Prostate gland (tissue), 2 donors: ENCODE data around the gene HTR3E. TPM values are rescaled to one million over a fixed set of nuclear protein-coding genes. Genes with fewer than 3 reads are reported as not detected.

Experiments used
- DNase-seq: peaks from one replicate; pipeline ENCODE4 v3.0.0-alpha.2; 2019; ENCODE audit warnings: low spot score
- H3K27ac ChIP-seq, 2 donors: fragments of 200-600 bp; sonication (generic); 2 replicates each; pipeline ENCODE4 v1.5.1; 2017 to 2019
- H3K27me3 ChIP-seq: fragments of 200-600 bp; sonication (generic); replicated peaks from 2 replicates; pipeline ENCODE4 v1.5.1; 2019; ENCODE audit not compliant: insufficient read depth
- H3K36me3 ChIP-seq, 2 donors: fragments of 200-600 bp; sonication (generic); 1 replicate in 1 of 2; 2 replicates in 1 of 2; pipeline versions ENCODE4 v1.5.1 to v1.8.1; 2017 to 2019
- H3K4me1 ChIP-seq: fragments of 200-600 bp; sonication (generic); replicated peaks from 2 replicates; pipeline ENCODE4 v1.5.1; 2019
- H3K4me3 ChIP-seq, 2 donors: fragments of 200-600 bp; sonication (generic); 2 replicates each; pipeline ENCODE4 v1.5.1; 2017 to 2019
- H3K9me3 ChIP-seq: fragments of 200-600 bp; sonication (generic); 2 replicates; pipeline ENCODE4 v1.5.1; 2017
- POLR2A ChIP-seq: fragments of 450-650 bp; IDR thresholded peaks from one replicate; pipeline ENCODE4 v1.6.1; 2016; ENCODE audit warnings: antibody characterized with exemption, mild to moderate bottlenecking
- POLR2AphosphoS5 ChIP-seq: sonication (generic); formaldehyde crosslinking; IDR thresholded peaks from one replicate; pipeline ENCODE4 v1.6.1; 2017; ENCODE audit warnings: antibody characterized with exemption
- WGBS: methylation state at CpG from one replicate; pipeline ENCODE4 v1.1.5; 2018; 5-methylcytosine and 5-hydroxymethylcytosine counted together
- intact Hi-C: fragments of 100-400 bp; cut with DNase I; formaldehyde crosslinking; loops from one replicate; pipeline ENCODE4 v1.14.2; 2022
- total RNA-seq, 2 donors: library from RNA; depleted of rRNA; stranded (reverse); fragments of >200 nt; gene quantifications; one replicate each; pipeline ENCODE4 v1.1.0, GENCODE V29; 2016
- TF ChIP-seq, protein P1 (sequence below), 4 experiments: fragments of 200-600 bp in 2 of 4; fragments of 450-650 bp in 2 of 4; sonication (generic) in 2 of 4; IDR thresholded peaks; 1 replicate in 3 of 4; 2 replicates in 1 of 4; pipeline ENCODE4 v1.5.1; 2016 to 2019; ENCODE audit warnings: antibody characterized with exemption in 4 of 4, mild to moderate bottlenecking in 2 of 4, moderate library complexity in 2 of 4

The HTR3E gene
- total RNA-seq, 2 donors from 2014 or later, result not detected

DNA sequence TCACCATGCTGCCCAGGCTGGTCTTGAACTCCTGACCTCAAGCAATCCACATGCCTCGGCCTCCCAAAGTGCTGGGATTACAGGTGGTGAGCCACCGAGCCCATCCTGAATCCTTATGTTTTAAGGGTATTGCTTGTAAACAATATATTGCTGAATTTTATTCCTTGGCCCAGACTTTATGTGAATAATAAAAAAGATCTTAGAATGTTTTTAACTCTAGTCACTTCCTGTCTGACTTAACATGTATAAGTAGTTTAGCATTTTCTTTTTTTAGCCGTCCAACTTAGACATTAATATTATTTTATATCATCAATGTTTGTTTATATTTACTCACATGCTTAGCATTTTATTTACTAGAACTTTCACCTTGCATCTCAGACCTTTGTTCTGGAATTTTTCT is 29.1 kb downstream of the HTR3E start:
- Histone ChIP-seq H3K27me3 (no peaks in the 10 kb centered on the region), H3K9me3 (no peaks in the 10 kb centered on the region), H3K4me3 (no peak overlapping the region), H3K4me1 (no peaks in the 10 kb centered on the region), H3K36me3 (no peaks in the 10 kb centered on the region), H3K27ac (no peak overlapping the region)
- intact Hi-C loops, result no loop called here
- no peak for DNase-seq
- TF ChIP-seq, protein P1, sequence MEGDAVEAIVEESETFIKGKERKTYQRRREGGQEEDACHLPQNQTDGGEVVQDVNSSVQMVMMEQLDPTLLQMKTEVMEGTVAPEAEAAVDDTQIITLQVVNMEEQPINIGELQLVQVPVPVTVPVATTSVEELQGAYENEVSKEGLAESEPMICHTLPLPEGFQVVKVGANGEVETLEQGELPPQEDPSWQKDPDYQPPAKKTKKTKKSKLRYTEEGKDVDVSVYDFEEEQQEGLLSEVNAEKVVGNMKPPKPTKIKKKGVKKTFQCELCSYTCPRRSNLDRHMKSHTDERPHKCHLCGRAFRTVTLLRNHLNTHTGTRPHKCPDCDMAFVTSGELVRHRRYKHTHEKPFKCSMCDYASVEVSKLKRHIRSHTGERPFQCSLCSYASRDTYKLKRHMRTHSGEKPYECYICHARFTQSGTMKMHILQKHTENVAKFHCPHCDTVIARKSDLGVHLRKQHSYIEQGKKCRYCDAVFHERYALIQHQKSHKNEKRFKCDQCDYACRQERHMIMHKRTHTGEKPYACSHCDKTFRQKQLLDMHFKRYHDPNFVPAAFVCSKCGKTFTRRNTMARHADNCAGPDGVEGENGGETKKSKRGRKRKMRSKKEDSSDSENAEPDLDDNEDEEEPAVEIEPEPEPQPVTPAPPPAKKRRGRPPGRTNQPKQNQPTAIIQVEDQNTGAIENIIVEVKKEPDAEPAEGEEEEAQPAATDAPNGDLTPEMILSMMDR (IDR thresholded peaks at IDR 0.05), result no peak
- TF ChIP-seq POLR2AphosphoS5 (no peak), POLR2A (no peak)
- 52% methylated on average over 3 of the region's 3 CpGs for WGBS

DNA sequence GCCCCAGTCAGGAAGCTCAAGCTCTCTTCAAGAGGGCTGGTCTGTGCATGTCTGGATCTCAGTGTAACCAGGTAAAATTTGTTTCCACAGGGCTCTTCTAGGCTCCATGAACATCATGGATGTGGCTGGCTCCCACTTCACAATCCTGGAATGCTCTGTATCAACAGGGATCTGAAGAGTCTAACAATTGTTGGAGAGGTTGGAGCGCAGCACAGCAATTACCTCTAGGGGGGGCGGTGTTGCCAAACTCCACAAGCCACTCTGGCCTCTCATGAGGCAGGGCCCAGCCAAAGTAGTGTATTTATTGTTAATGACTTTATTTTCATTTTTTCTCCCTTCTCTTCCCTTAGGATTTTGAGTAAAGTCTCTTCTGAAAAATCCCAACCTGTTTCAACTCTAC is 32.1 kb downstream of the HTR3E start:
- DNase-seq, result peak; percentile 28
- no peak overlapping the region for H3K4me3 ChIP-seq
- TF ChIP-seq, protein P1 (IDR thresholded peaks at IDR 0.05), result peak in 2 of 4 experiments; percentile 33 to 34
- TF ChIP-seq POLR2A (no peak), POLR2AphosphoS5 (no peak)
- no peaks in the 10 kb centered on the region for H3K36me3 ChIP-seq
- intact Hi-C loops, result no loop called here
- no peaks in the 10 kb centered on the region for H3K9me3 ChIP-seq
- H3K27ac ChIP-seq, result no peak overlapping the region
- no peaks in the 10 kb centered on the region for H3K27me3 ChIP-seq
- H3K4me1 ChIP-seq, result no peaks in the 10 kb centered on the region
- WGBS, result 38% methylated on average over 2 of the region's 2 CpGs

DNA sequence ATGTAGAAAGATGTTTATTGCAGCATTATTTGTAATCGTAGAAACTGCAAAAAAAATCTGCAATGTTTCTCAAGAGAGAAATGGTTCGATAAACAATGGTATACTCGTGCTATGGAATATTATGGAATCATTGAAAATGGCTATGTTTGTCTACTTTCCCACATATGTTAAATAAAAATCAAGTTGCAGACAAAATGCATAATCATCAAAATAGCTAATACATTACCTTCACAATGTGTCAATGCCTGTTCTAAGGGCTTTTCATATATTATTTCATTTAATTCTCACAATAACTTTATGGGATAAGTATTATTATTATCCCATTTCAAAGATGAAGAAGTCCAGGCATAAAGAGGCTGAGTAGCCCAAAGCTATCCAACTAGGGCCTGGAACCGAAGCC is 36.1 kb downstream of the HTR3E start:
- H3K27ac ChIP-seq, result peak overlapping the region; percentile 94
- TF ChIP-seq, protein P1 (IDR thresholded peaks at IDR 0.05), result no peak
- TF ChIP-seq POLR2AphosphoS5 (no peak), POLR2A (no peak)
- no peaks in the 10 kb centered on the region for H3K27me3 ChIP-seq
- WGBS, result 91% methylated on average over 4 of the region's 4 CpGs
- no peak overlapping the region for H3K4me3 ChIP-seq
- no peak for DNase-seq
- H3K9me3 ChIP-seq, result no peaks in the 10 kb centered on the region
- intact Hi-C loops, result no loop called here
- H3K36me3 ChIP-seq, result no peaks in the 10 kb centered on the region
- peaks cover 16% of the 10 kb centered on the region for H3K4me1 ChIP-seq

DNA sequence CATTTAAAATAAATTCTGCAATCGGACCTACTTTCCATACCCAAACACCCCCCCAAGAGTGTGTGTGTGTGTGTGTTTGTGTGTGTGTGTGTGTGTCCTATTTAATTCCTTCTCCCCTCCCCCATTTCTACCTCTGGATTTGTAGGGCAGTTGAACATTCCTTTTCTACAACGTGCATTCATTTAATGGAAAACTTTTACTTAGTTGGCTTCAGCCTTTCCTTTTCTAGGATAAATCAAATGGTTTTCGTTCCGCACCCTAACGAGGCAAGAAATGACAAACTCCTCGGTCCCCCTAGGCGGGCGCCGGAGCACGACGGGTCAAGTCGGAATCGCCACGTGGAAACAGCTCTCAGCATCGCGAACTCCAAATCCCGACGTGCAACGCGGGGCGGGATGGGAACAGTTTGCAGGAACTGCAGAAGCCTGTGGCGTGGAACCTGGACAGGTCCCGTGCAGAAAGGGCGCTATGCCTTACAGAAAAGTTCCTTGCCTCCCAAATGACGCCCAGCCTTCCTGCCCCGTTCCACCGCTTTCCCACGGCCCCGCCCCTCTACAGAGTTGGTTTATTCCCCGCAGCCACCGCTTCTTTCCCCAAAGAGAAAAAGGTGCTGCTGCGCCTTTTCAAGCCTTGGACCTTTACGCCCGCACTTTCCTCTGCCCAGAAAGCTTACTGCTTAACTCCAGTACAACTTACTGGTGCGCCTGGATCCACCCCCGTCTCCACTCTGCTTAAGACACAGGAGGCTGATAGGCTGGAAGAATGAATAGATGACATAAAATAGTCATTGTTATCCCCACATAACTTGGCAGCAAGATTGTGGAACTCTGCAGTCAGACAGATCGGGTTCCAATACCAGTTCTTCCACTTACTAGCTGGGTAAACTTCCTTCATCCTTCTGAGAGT is 37.2 kb downstream of the HTR3E start:
- intact Hi-C loops, result loop anchor here (2.0 kb wide), 1 partner anchor 115 kb away; the partner anchor contains the start of genes ALG3 and EEF1AKMT4
- no peak for TF ChIP-seq POLR2A
- TF ChIP-seq, protein P1 (IDR thresholded peaks at IDR 0.05), result peak in 1 of 4 experiments; percentile 8
- peak; percentile 68 for TF ChIP-seq POLR2AphosphoS5
- under 1% methylated on average over 37 of the region's 37 CpGs for WGBS

More for the DNA sequence above, 37.2 kb downstream of the HTR3E start:
- H3K27ac ChIP-seq, result peak overlapping the region; percentile 94
- H3K4me1 ChIP-seq, result peaks cover 16% of the 10 kb centered on the region
- peak; percentile 88 for DNase-seq
- H3K4me3 ChIP-seq, result peak overlapping the region; percentile 68 to 92
- H3K9me3 ChIP-seq, result no peaks in the 10 kb centered on the region
- H3K27me3 ChIP-seq, result no peaks in the 10 kb centered on the region
- H3K36me3 ChIP-seq, result no peaks in the 10 kb centered on the region
